ENCODE measurements around the gene GOPC. TPM values are rescaled to one million over a fixed set of nuclear protein-coding genes. Genes with fewer than 3 reads are reported as not detected.

Gene GOPC
- total and polyA plus RNA-seq, 5 donors = 17.2 to 28.9 (median 25.4) TPM

DNA sequence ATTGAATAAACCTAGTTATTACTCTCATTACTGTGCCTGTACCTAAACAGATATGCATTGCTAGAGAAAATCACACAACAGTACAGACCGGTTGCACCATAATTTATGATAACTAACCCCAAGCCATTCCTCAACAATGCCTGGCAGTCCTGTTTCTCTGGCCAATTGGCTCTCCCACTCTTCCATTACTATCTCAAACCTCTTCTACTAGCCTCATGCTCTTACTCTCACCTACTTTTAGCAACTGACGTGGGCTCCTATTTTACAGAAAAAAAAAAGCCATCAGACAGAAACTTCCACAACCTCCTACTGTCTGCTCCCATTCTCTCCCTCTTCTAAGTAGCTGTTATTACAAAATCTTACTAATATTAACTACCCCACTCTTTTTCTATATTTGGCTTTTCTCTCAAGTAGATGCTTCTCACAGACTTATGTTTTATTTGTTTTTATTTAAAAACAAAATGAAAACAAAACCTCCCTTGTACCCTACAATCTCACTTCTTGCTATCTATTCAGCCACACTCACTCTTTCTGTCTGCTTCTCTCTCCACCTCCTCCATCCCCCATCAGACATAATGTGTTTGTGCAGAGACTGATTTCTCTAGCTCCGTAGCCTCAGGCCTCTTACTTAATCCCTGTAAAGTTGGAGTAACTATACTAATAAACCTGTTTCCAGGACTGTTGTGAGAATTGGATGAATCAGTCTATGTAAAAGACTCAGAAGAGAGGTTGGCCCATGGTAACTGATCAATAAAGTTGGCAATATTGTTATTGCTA, 9.1 kb downstream of the GOPC start:
- WGBS = 76% methylated on average over 3 of the region's 3 CpGs
- peak in 1 of 2 donors; percentile 41 for ATAC-seq
- H3K27ac ChIP-seq (ENCODE audit: low read length) = no peak overlapping the region

GRCh38 chr6:117591405-117591804, 10.9 kb downstream of the GOPC start:
- no peaks in the 10 kb centered on the region for H3K27me3 ChIP-seq (ENCODE audit: control insufficient read depth, insufficient read depth)
- H3K9me3 ChIP-seq (ENCODE audit: control insufficient read depth, low read length) = no peaks in the 10 kb centered on the region
- ATAC-seq (peak in 1 of 2 donors; percentile 39), DNase-seq (no peak)
- no peaks in the 10 kb centered on the region for H3K4me1 ChIP-seq (ENCODE audit: control insufficient read depth, insufficient read depth, low read length)
- intact Hi-C loops (cut with DNase I) = no loop called here
- WGBS = 76% methylated on average over 3 of the region's 3 CpGs
- H3K27ac ChIP-seq (ENCODE audit: low read length) = no peak overlapping the region
- no peak overlapping the region for H3K4me3 ChIP-seq (ENCODE audit: low read length)

More for the DNA sequence above, 9.1 kb downstream of the GOPC start:
- Histone ChIP-seq H3K27me3 (ENCODE audit: control insufficient read depth, insufficient read depth) (no peaks in the 10 kb centered on the region), H3K9me3 (ENCODE audit: control insufficient read depth, low read length) (no peaks in the 10 kb centered on the region), H3K4me1 (ENCODE audit: control insufficient read depth, insufficient read depth, low read length) (no peaks in the 10 kb centered on the region), H3K4me3 (ENCODE audit: low read length) (no peak overlapping the region)
- intact Hi-C loops (cut with DNase I) = no loop called here
- no peak for DNase-seq

DNA sequence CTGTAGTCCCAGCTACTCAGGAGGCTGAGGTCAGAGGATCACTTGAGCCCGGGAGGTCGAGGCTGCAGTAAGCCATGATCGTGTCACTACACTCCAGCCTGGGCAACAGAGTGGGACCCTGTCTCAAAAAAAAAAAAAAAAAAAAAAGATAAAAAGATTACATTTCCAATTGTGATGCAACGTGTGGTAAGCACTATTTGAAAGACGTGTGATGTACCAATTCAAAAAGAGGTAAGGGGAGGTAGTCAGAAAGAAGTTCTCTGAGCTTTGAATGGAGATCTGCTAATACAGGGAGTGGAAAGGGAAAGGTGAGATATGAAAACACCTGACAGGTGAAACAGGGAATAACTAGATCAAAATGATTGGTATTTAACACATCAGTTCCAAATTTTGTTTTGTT, 11.9 kb downstream of the GOPC start:
- H3K27ac ChIP-seq (ENCODE audit: low read length) = no peak overlapping the region
- ATAC-seq (no peak), DNase-seq (no peak)
- intact Hi-C loops (cut with DNase I) = no loop called here
- H3K9me3 ChIP-seq (ENCODE audit: control insufficient read depth, low read length) = no peaks in the 10 kb centered on the region
- 83% methylated on average over 5 of the region's 5 CpGs for WGBS
- no peaks in the 10 kb centered on the region for H3K4me1 ChIP-seq (ENCODE audit: control insufficient read depth, insufficient read depth, low read length)
- no peak overlapping the region for H3K4me3 ChIP-seq (ENCODE audit: low read length)
- H3K27me3 ChIP-seq (ENCODE audit: control insufficient read depth, insufficient read depth) = no peaks in the 10 kb centered on the region

DNA sequence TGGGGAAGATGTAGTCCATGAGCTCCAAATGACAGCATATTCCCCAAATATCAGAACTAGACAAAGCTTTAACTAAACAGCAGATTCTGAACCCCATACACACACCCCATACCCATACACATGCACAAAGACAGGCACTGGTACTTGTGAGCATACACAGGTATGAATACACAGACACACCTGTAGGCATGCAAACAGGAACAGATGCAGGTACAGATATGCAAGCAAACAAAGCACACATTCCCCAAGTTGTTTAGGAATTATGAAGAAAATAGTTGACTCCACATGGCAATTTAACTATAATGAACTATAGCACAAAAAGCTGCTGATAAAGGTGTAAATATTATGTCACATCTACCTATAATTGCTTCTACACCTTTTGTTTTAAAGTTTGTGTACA, 16.7 kb downstream of the GOPC start:
- Histone ChIP-seq H3K4me1 (ENCODE audit: control insufficient read depth, insufficient read depth, low read length) (no peaks in the 10 kb centered on the region), H3K9me3 (ENCODE audit: control insufficient read depth, low read length) (no peaks in the 10 kb centered on the region), H3K27me3 (ENCODE audit: control insufficient read depth, insufficient read depth) (no peaks in the 10 kb centered on the region), H3K27ac (ENCODE audit: low read length) (no peak overlapping the region), H3K4me3 (ENCODE audit: low read length) (no peak overlapping the region)
- DNase-seq (no peak), ATAC-seq (no peak)
- intact Hi-C loops (cut with DNase I) = no loop called here

GRCh38 chr6:117574198-117574597, 28.1 kb downstream of the GOPC start:
- Histone ChIP-seq H3K27me3 (ENCODE audit: control insufficient read depth, insufficient read depth) (no peaks in the 10 kb centered on the region), H3K27ac (ENCODE audit: low read length) (no peak overlapping the region), H3K4me3 (ENCODE audit: low read length) (no peak overlapping the region), H3K9me3 (ENCODE audit: control insufficient read depth, low read length) (no peaks in the 10 kb centered on the region), H3K4me1 (ENCODE audit: control insufficient read depth, insufficient read depth, low read length) (no peaks in the 10 kb centered on the region)
- DNase-seq = no peak
- WGBS = 89% methylated on average over 4 of the region's 4 CpGs
- intact Hi-C loops (cut with DNase I) = no loop called here
- no peak for ATAC-seq

- H3K27ac ChIP-seq (ENCODE audit: low read length) = no peak overlapping the region
- intact Hi-C loops (cut with DNase I) = no loop called here
- DNase-seq (no peak), ATAC-seq (no peak)
- no peaks in the 10 kb centered on the region for H3K9me3 ChIP-seq (ENCODE audit: control insufficient read depth, low read length)
- no peaks in the 10 kb centered on the region for H3K4me1 ChIP-seq (ENCODE audit: control insufficient read depth, insufficient read depth, low read length)
- H3K27me3 ChIP-seq (ENCODE audit: control insufficient read depth, insufficient read depth) = no peaks in the 10 kb centered on the region
- 90% methylated on average over 5 of the region's 5 CpGs for WGBS
- H3K4me3 ChIP-seq (ENCODE audit: low read length) = no peak overlapping the region
Observed at GRCh38 chr6:117573006-117573680, 29.2 kb downstream of the GOPC start.

DNA sequence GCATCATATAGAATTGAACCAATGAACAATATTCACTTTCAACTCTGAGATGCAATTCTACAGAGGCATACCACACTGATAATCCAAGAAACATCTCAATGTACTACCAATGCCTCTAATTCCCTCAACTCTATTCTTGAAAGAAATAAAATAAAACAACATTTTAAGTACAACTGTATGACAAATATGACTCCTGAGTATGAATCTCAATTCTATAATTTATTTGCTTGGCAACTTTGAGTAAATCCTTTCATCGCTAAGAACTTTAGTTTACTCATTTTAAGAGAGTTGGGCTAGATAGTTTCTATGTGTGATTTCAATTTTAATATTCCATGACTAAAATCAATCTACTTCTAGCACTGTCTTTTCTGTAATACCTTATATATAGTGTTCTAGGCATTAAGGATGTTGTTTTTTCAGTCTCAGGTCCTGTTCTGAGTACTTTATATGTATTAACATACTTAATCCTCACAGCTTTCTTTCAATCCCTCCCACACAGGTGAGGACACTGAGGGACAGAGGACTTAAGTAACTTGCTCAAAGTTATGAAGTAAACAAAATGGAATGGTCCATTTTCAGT, 33.4 kb downstream of the GOPC start:
- no peaks in the 10 kb centered on the region for H3K4me1 ChIP-seq (ENCODE audit: control insufficient read depth, insufficient read depth, low read length)
- no peak overlapping the region for H3K27ac ChIP-seq (ENCODE audit: low read length)
- DNase-seq (no peak), ATAC-seq (no peak)
- H3K27me3 ChIP-seq (ENCODE audit: control insufficient read depth, insufficient read depth) = no peaks in the 10 kb centered on the region
- no peak overlapping the region for H3K4me3 ChIP-seq (ENCODE audit: low read length)
- H3K9me3 ChIP-seq (ENCODE audit: control insufficient read depth, low read length) = no peaks in the 10 kb centered on the region
- WGBS = 0% methylated on average over 1 of the region's 1 CpG
- intact Hi-C loops (cut with DNase I) = no loop called here

GRCh38 chr6:117568247-117568646, 34.1 kb downstream of the GOPC start:
- intact Hi-C loops (cut with DNase I) = no loop called here
- no peak for DNase-seq
- WGBS = 97% methylated on average over 2 of the region's 2 CpGs

GRCh38 chr6:117564681-117565080, 37.6 kb downstream of the GOPC start:
- Histone ChIP-seq H3K27me3 (ENCODE audit: control insufficient read depth, insufficient read depth) (no peaks in the 10 kb centered on the region), H3K27ac (ENCODE audit: low read length) (no peak overlapping the region), H3K4me1 (ENCODE audit: control insufficient read depth, insufficient read depth, low read length) (no peaks in the 10 kb centered on the region), H3K9me3 (ENCODE audit: control insufficient read depth, low read length) (no peaks in the 10 kb centered on the region), H3K4me3 (ENCODE audit: low read length) (no peak overlapping the region)
- ATAC-seq = no peak
- WGBS = 70% methylated on average over 1 of the region's 1 CpG
- DNase-seq = no peak
- intact Hi-C loops (cut with DNase I) = no loop called here

More at GRCh38 chr6:117568247-117568646, 34.1 kb downstream of the GOPC start:
- Histone ChIP-seq H3K27me3 (ENCODE audit: control insufficient read depth, insufficient read depth) (no peaks in the 10 kb centered on the region), H3K4me1 (ENCODE audit: control insufficient read depth, insufficient read depth, low read length) (no peaks in the 10 kb centered on the region), H3K9me3 (ENCODE audit: control insufficient read depth, low read length) (no peaks in the 10 kb centered on the region), H3K4me3 (ENCODE audit: low read length) (no peak overlapping the region), H3K27ac (ENCODE audit: low read length) (no peak overlapping the region)
- ATAC-seq = no peak

DNA sequence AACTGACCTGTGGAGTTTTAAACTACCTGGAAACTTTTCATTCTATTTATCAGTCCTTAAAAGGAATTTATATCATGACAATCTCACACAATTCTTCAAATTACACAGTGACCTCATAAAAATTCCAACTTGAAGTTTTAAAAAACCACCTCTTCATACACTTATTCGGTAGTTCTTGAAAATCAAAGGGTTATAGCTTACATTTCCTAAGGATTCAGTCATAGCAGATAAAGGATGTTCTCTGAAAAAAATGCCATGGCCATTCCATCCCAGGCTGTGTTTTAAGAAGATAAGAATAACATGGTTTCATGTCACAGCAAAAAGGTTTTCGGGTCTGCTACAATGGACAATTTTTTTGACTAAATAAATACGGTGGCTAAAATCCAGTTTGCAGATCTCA, 41.2 kb downstream of the GOPC start:
- intact Hi-C loops (cut with DNase I) = no loop called here
- ATAC-seq (no peak), DNase-seq (no peak)
- Histone ChIP-seq H3K9me3 (ENCODE audit: control insufficient read depth, low read length) (no peaks in the 10 kb centered on the region), H3K4me1 (ENCODE audit: control insufficient read depth, insufficient read depth, low read length) (no peaks in the 10 kb centered on the region), H3K27ac (ENCODE audit: low read length) (no peak overlapping the region), H3K27me3 (ENCODE audit: control insufficient read depth, insufficient read depth) (no peaks in the 10 kb centered on the region), H3K4me3 (ENCODE audit: low read length) (no peak overlapping the region)
- WGBS = 69% methylated on average over 3 of the region's 3 CpGs

DNA sequence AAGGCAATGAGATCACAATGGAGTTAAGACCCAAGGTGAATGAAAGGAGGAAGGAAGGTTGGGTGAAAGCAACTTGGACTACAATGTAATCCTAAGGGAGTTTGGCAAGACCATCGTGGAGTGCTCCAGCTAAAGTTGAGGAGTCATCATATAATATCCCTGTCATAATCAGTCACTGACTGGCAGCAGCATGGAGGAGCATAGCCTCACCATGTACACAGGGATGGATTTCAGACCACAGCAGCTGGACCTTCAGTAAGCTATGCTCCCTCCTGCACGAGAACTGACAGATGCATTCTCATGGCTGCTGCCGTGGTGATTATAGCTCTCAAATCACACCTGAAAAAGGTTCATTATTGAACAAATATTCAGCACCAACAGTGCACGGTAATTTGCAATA, 43.0 kb downstream of the GOPC start:
- H3K27me3 ChIP-seq (ENCODE audit: control insufficient read depth, insufficient read depth) = no peaks in the 10 kb centered on the region
- 78% methylated on average over 4 of the region's 4 CpGs for WGBS
- H3K4me3 ChIP-seq (ENCODE audit: low read length) = no peak overlapping the region
- H3K4me1 ChIP-seq (ENCODE audit: control insufficient read depth, insufficient read depth, low read length) = no peaks in the 10 kb centered on the region
- ATAC-seq (no peak), DNase-seq (no peak)
- intact Hi-C loops (cut with DNase I) = loop anchor here (5.0 to 10.0 kb wide), 4 partner anchors 82 to 214 kb away; no protein-coding TSS in a partner anchor
- no peaks in the 10 kb centered on the region for H3K9me3 ChIP-seq (ENCODE audit: control insufficient read depth, low read length)
- no peak overlapping the region for H3K27ac ChIP-seq (ENCODE audit: low read length)

All from right cardiac atrium (tissue), 5 donors.